Hepatocyte (in vitro differentiated cells): ENCODE measurements around the gene CPA1.

ENCODE experiments used
- CTCF ChIP-seq: fragments of 200-600 bp; sonication (generic); IDR thresholded peaks from 2 replicates; pipeline ENCODE4 v1.5.1; 2016; ENCODE audit warnings: antibody characterized with exemption, mild to moderate bottlenecking; ENCODE audit not compliant: poor library complexity
- EZH2 ChIP-seq: fragments of 200-600 bp; sonication (generic); IDR thresholded peaks from 2 replicates; pipeline ENCODE4 v1.6.1; 2016; ENCODE audit warnings: antibody characterized with exemption, mild to moderate bottlenecking, borderline replicate concordance
- EZH2phosphoT487 ChIP-seq: fragments of 200-600 bp; sonication (generic); IDR thresholded peaks from one replicate; pipeline ENCODE4 v1.6.1; 2018; ENCODE audit warnings: antibody characterized with exemption, mild to moderate bottlenecking, low read depth, moderate library complexity; ENCODE audit not compliant: unreplicated experiment, severe bottlenecking

- TF ChIP-seq CTCF (no peak), EZH2 (no peak), EZH2phosphoT487 (no peak)
Observed at GRCh38 chr7:130390486-130390885, 10.2 kb downstream of the CPA1 start.
